Calu3 (cell line): ENCODE data around the gene FNDC3A. TPM values are rescaled to one million over a fixed set of nuclear protein-coding genes. Genes with fewer than 3 reads are reported as not detected.

Experiments
- BruUV-seq: library from RNA; stranded (reverse); fragments of 400-500 nt; replicated peaks from 2 replicates; lab custom pipeline; 2021; lab: Mats Ljungman, UMichigan
- CTCF ChIA-PET: fragments of 300-600 bp; sonication (Branson Sonifier 250); formaldehyde crosslinking; loops from one replicate; lab custom pipeline; 2022; ENCODE audit warnings: antibody characterized with exemption; lab: Charles Lee
- DNase-seq: peaks from one replicate; pipeline ENCODE4 v3.0.0; 2022
- H3K27ac Mint-ChIP-seq: one replicate; pipeline ENCODE4 v1.8.0; 2022; ENCODE audit warnings: mixed read lengths; ENCODE audit not compliant: unreplicated experiment
- H3K27me3 Mint-ChIP-seq: one replicate; pipeline ENCODE4 v1.8.0; 2022; ENCODE audit warnings: mixed read lengths; ENCODE audit not compliant: unreplicated experiment
- H3K36me3 Mint-ChIP-seq: one replicate; pipeline ENCODE4 v1.8.0; 2022; ENCODE audit warnings: mild to moderate bottlenecking, moderate library complexity, mixed read lengths; ENCODE audit not compliant: insufficient read depth, unreplicated experiment
- H3K4me1 Mint-ChIP-seq: one replicate; pipeline ENCODE4 v1.8.0; 2022; ENCODE audit warnings: mild to moderate bottlenecking, low read depth, mixed read lengths; ENCODE audit not compliant: unreplicated experiment
- H3K4me3 Mint-ChIP-seq: one replicate; pipeline ENCODE4 v1.8.0; 2022; ENCODE audit warnings: mild to moderate bottlenecking, low read depth, moderate library complexity, mixed read lengths; ENCODE audit not compliant: unreplicated experiment
- H3K9me3 Mint-ChIP-seq: one replicate; pipeline ENCODE4 v1.8.0; 2022; ENCODE audit warnings: low read depth, mixed read lengths; ENCODE audit not compliant: unreplicated experiment
- intact Hi-C: fragments of 100-400 bp; cut with micrococcal nuclease; formaldehyde crosslinking; loops from one replicate; pipeline ENCODE4 v1.10.0; 2022; ENCODE audit not compliant: unreplicated experiment
- total RNA-seq: library from RNA; stranded (reverse); gene quantifications from 2 replicates; pipeline ENCODE4 v1.2.3, GENCODE V29; 2022
- TF ChIP-seq, protein P1 (sequence below): fragments of 200-600 bp; IDR thresholded peaks from one replicate; pipeline ENCODE4 v1.8.0; 2022; ENCODE audit warnings: antibody characterized with exemption; ENCODE audit not compliant: unreplicated experiment

FNDC3A gene
- total RNA-seq, 1 experiment from 2014 or later, result 36.2 TPM

DNA sequence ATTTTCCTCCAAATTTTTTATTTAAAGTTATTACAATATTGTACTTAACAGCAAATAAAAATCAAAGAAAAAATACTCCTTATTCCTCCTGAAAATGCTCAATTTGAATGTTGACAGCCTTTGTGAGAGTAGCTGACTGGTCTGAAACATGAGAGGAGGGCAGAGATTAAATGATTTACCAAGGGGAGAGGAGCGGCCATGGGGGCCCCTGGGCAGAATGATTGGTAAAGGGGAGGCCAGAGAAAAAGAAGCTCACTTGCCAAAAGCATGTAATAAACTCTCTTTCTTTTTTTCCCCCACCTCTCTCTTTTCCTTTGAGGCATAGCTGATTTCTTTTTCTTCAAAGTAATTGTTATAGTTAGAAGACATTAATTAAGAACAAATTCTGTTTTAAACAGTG, 30.1 kb upstream of the FNDC3A start:
- BruUV-seq, result no TSS peak
- Mint-ChIP-seq H3K9me3 (no peaks in the 10 kb centered on the region), H3K36me3 (no peaks in the 10 kb centered on the region), H3K4me3 (no peak overlapping the region), H3K4me1 (peaks cover 5% of the 10 kb centered on the region), H3K27me3 (no peaks in the 10 kb centered on the region), H3K27ac (no peak overlapping the region)
- CTCF ChIA-PET, result no interaction called here
- TF ChIP-seq, protein P1, sequence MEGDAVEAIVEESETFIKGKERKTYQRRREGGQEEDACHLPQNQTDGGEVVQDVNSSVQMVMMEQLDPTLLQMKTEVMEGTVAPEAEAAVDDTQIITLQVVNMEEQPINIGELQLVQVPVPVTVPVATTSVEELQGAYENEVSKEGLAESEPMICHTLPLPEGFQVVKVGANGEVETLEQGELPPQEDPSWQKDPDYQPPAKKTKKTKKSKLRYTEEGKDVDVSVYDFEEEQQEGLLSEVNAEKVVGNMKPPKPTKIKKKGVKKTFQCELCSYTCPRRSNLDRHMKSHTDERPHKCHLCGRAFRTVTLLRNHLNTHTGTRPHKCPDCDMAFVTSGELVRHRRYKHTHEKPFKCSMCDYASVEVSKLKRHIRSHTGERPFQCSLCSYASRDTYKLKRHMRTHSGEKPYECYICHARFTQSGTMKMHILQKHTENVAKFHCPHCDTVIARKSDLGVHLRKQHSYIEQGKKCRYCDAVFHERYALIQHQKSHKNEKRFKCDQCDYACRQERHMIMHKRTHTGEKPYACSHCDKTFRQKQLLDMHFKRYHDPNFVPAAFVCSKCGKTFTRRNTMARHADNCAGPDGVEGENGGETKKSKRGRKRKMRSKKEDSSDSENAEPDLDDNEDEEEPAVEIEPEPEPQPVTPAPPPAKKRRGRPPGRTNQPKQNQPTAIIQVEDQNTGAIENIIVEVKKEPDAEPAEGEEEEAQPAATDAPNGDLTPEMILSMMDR, result no peak
- intact Hi-C loops, result no loop called here
- no peak for DNase-seq

DNA sequence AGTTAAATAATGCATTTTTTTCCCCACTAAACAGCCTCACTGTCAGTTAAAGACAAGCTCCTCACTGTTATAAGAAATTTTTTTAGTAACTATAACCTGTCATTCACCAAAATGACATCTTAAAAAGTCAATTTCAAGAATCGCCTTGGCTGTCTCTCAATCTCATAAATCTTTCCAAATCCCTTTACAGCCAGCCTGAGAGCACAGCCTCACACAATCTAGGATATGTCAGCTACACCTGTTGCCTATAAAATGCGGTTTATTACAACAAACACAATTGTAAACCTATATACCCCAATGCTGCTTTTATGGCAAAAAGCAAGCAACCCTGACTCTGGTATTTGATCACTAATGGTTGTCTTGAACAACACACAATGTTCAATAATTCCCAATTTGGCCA, 29.5 kb upstream of the FNDC3A start:
- no peak for DNase-seq
- TF ChIP-seq, protein P1, result no peak
- Mint-ChIP-seq H3K36me3 (no peaks in the 10 kb centered on the region), H3K4me1 (peaks cover 11% of the 10 kb centered on the region), H3K4me3 (no peak overlapping the region), H3K9me3 (no peaks in the 10 kb centered on the region), H3K27me3 (no peaks in the 10 kb centered on the region), H3K27ac (no peak overlapping the region)
- BruUV-seq, result no TSS peak
- CTCF ChIA-PET, result no interaction called here
- intact Hi-C loops, result no loop called here

DNA sequence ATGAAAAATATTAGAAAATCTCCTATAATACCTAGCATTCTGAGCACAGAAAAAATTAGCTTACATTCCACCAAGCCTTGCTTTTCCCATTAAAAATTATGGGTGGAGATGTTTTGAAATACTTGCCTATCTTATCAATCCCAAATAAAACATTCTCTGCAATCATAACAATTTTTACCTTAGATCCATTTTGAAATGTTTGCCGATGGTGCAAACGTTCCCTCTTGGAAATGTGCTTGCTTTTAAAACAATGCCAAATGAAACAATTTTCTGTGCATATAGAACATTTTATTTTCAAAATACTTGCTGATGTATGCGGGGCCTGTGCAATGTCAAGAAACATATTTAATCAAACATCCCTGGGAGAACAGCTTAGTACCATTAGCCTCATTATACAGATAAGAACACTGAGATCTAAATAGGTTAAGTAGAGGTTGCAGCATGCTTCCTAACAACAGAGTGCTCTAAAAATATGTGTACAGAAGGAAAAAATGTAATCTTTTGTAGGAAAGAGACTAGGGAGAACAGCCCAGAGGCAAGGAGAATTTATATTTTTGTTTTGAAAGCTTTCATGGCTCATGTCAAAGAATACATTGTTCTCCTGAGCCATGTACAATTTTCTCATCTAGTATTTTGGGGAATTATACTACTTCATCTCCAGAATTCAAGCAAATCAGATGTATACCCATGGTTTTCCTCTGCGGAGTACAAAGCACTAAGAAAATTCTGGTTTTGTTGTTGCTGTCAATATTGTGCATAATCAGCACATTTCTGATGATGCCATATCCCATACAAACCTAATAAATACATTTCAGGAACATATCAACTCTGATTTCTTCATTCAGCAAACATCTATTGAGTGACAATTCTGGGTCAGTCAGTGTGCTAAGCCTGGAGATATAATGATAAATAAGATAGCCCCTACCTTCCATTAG, 25.9 kb upstream of the FNDC3A start:
- no peaks in the 10 kb centered on the region for H3K27me3 Mint-ChIP-seq
- peaks cover 11% of the 10 kb centered on the region for H3K4me1 Mint-ChIP-seq
- H3K9me3 Mint-ChIP-seq, result no peaks in the 10 kb centered on the region
- no peaks in the 10 kb centered on the region for H3K36me3 Mint-ChIP-seq
- TF ChIP-seq, protein P1, result no peak
- peak overlapping the region; percentile 85 for H3K27ac Mint-ChIP-seq
- intact Hi-C loops, result no loop called here
- no peak for DNase-seq
- H3K4me3 Mint-ChIP-seq, result peak overlapping the region; percentile 6
- CTCF ChIA-PET, result interaction anchor here (0.5 kb wide), 1 partner anchor 592 kb away, joined by 3 read pairs; no protein-coding TSS in a partner anchor
- BruUV-seq, result TSS peak; percentile 79

DNA sequence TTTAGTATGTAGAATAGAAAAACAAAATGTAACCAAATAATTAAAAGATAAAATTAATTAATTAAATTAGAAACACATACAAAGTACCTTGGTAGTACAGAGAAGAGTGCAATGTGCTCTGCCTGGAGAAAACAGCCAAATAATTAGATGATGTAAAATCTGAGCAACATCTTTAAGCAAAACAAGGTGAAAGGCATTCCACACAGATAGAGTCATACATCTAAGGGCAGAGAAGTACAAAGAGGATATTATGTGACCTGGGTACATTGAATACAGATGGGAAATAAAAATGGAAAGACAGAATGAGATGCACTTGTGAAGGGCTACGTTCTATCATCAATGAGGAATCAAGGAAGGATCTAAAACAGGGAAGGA, 25.2 kb upstream of the FNDC3A start:
- CTCF ChIA-PET, result no interaction called here
- Mint-ChIP-seq H3K36me3 (no peaks in the 10 kb centered on the region), H3K9me3 (no peaks in the 10 kb centered on the region), H3K27ac (peak overlapping the region; percentile 85), H3K4me1 (peaks cover 11% of the 10 kb centered on the region), H3K27me3 (no peaks in the 10 kb centered on the region), H3K4me3 (peak overlapping the region; percentile 6)
- intact Hi-C loops, result no loop called here
- DNase-seq, result no peak
- TF ChIP-seq, protein P1, result no peak
- BruUV-seq, result no TSS peak
